SK-N-SH (cell line): ENCODE measurements around the gene RAD51B. TPM values are rescaled to one million over a fixed set of nuclear protein-coding genes. Genes with fewer than 3 reads are reported as not detected.
A peak's percentile ranks its signal among the peaks of the same experiment; 100 is the strongest.

ENCODE experiments used
- CTCF ChIA-PET: fragments of 300-600, 350-600 bp; formaldehyde crosslinking; extraction: SDS; loops from one replicate; lab custom pipeline; 2021; lab: Yijun Ruan, JAX
- POLR2A ChIA-PET: fragments of 350-600 bp; sonication (Branson Sonifier 250); formaldehyde crosslinking; extraction: SDS; loops from one replicate; lab custom pipeline; 2020; ENCODE audit warnings: antibody characterized with exemption, inconsistent platforms; lab: Yijun Ruan, JAX
- DNase-seq: peaks from one replicate; pipeline ENCODE4 v3.0.0; 2012
- H2AFZ ChIP-seq: fragments of 200-600 bp; sonication (generic); 2 replicates; pipeline ENCODE4 v1.8.1; 2016; ENCODE audit warnings: antibody characterized with exemption, mild to moderate bottlenecking, low read depth
- H3F3A ChIP-seq: fragments of 200-600 bp; sonication (generic); replicated peaks from 2 replicates; pipeline ENCODE3; 2016; ENCODE audit warnings: antibody characterized with exemption, mild to moderate bottlenecking; ENCODE audit not compliant: insufficient read depth
- H3K27ac ChIP-seq, 2 experiments: fragments of 200-500 bp in 1 of 2; fragments of 200-600 bp in 1 of 2; sonication (Bioruptor generic) in 1 of 2; sonication (generic), shearing (Covaris generic) in 1 of 2; 2 replicates each; pipeline versions ENCODE4 v1.5.1 to v1.6.1; 2014 to 2016; ENCODE audit warnings: low read depth in 2 of 2, inconsistent platforms in 1 of 2, low read length in 1 of 2, mild to moderate bottlenecking in 1 of 2, mixed read lengths in 1 of 2
- H3K27me3 ChIP-seq: fragments of 200-600 bp; sonication (generic), shearing (Covaris generic); 2 replicates; pipeline ENCODE4 v1.6.1; 2016; ENCODE audit warnings: mixed run types; ENCODE audit not compliant: insufficient read depth
- H3K36me3 ChIP-seq, 2 experiments: fragments of 200-500 bp in 1 of 2; fragments of 200-600 bp in 1 of 2; sonication (Bioruptor generic) in 1 of 2; sonication (generic) in 1 of 2; replicated peaks in 1 of 2; 2 replicates each; pipeline versions ENCODE3 to v1.5.1; 2014 to 2016; ENCODE audit warnings: low read length in 1 of 2, mild to moderate bottlenecking in 1 of 2; ENCODE audit not compliant: insufficient read depth in 2 of 2, control insufficient read depth in 1 of 2
- H3K4me1 ChIP-seq, 2 experiments: fragments of 200-500 bp in 1 of 2; fragments of 200-600 bp in 1 of 2; sonication (Bioruptor generic) in 1 of 2; sonication (generic), shearing (Covaris generic) in 1 of 2; 2 replicates each; pipeline versions ENCODE4 v1.5.1 to v1.6.1; 2014 to 2016; ENCODE audit warnings: low read depth in 1 of 2, low read length in 1 of 2, mixed run types in 1 of 2; ENCODE audit not compliant: insufficient read depth in 2 of 2, control insufficient read depth in 1 of 2
- H3K4me2 ChIP-seq: fragments of 200-600 bp; sonication (generic), shearing (Covaris generic); 2 replicates; pipeline ENCODE4 v1.6.1; 2017; ENCODE audit warnings: mixed run types
- H3K4me3 ChIP-seq, 2 experiments: fragments of 200-500 bp in 1 of 2; fragments of 200-600 bp in 1 of 2; sonication (Bioruptor generic) in 1 of 2; sonication (generic), shearing (Covaris generic) in 1 of 2; 2 replicates each; pipeline versions ENCODE4 v1.5.1 to v1.8.1; 2014 to 2016; ENCODE audit warnings: low read depth in 2 of 2, inconsistent platforms in 1 of 2, low read length in 1 of 2, mild to moderate bottlenecking in 1 of 2, mixed read lengths in 1 of 2, moderate library complexity in 1 of 2
- H3K79me2 ChIP-seq: fragments of 200-600 bp; sonication (generic); 2 replicates; pipeline ENCODE4 v1.8.1; 2017; ENCODE audit warnings: mild to moderate bottlenecking; ENCODE audit not compliant: insufficient read depth
- H3K9ac ChIP-seq: fragments of 200-600 bp; sonication (generic); 2 replicates; pipeline ENCODE4 v1.6.1; 2017; ENCODE audit warnings: mixed run types
- H3K9me2 ChIP-seq: fragments of 200-600 bp; sonication (generic); 2 replicates; pipeline ENCODE4 v1.6.1; 2017; ENCODE audit warnings: mixed run types
- H3K9me3 ChIP-seq: fragments of 200-600 bp; sonication (generic); 2 replicates; pipeline ENCODE4 v1.6.1; 2017; ENCODE audit warnings: mixed run types, mild to moderate bottlenecking, moderate library complexity
- H4K20me1 ChIP-seq: fragments of 200-600 bp; sonication (generic); 2 replicates; pipeline ENCODE4 v1.6.1; 2017; ENCODE audit warnings: mild to moderate bottlenecking, mixed run types; ENCODE audit not compliant: insufficient read depth
- EZH2phosphoT487 ChIP-seq: fragments of 200-600 bp; sonication (generic); IDR thresholded peaks from 2 replicates; pipeline ENCODE4 v1.6.1; 2017; ENCODE audit warnings: low read depth, mixed run types, mild to moderate bottlenecking, antibody characterized with exemption, moderate library complexity, borderline replicate concordance
- FOSL2 ChIP-seq: IDR thresholded peaks from 2 replicates; pipeline ENCODE4 v1.4.0; 2012; ENCODE audit warnings: low read depth, mild to moderate bottlenecking, moderate library complexity, borderline replicate concordance
- FOXJ3 ChIP-seq: sonication (generic); formaldehyde crosslinking; IDR thresholded peaks from 2 replicates; pipeline ENCODE4 v1.5.1; 2020; ENCODE audit warnings: mild to moderate bottlenecking, missing genetic modification reagents
- GABPA ChIP-seq: IDR thresholded peaks from 2 replicates; pipeline ENCODE4 v1.4.0; 2012; ENCODE audit warnings: low read depth, mild to moderate bottlenecking
- GATA2 ChIP-seq: sonication (generic); formaldehyde crosslinking; IDR thresholded peaks from 2 replicates; pipeline ENCODE4 v1.5.0; 2020; ENCODE audit warnings: mild to moderate bottlenecking, missing genetic modification reagents
- IRF3 ChIP-seq: fragments of 150-350 bp; IDR thresholded peaks from 2 replicates; pipeline ENCODE4 v1.6.1; 2016; ENCODE audit warnings: mild to moderate bottlenecking, low read depth, low read length
- JUND ChIP-seq: IDR thresholded peaks from 2 replicates; pipeline ENCODE4 v1.4.0; 2012
- MAX ChIP-seq: IDR thresholded peaks from 2 replicates; pipeline ENCODE4 v1.4.0; 2012; ENCODE audit warnings: low read depth
- MEF2A ChIP-seq: IDR thresholded peaks from 2 replicates; pipeline ENCODE4 v1.4.0; 2012; ENCODE audit warnings: low read depth, borderline replicate concordance
- MXI1 ChIP-seq: IDR thresholded peaks from 2 replicates; pipeline ENCODE4 v1.6.1; 2012; ENCODE audit warnings: mild to moderate bottlenecking, low read depth, low read length, improper control_type of control experiment
- NRF1 ChIP-seq: IDR thresholded peaks from 2 replicates; pipeline ENCODE4 v1.6.1; 2012; ENCODE audit warnings: low read depth, mild to moderate bottlenecking, low read length
- PBX3 ChIP-seq: IDR thresholded peaks from 2 replicates; pipeline ENCODE4; 2012
- POLR2AphosphoS5 ChIP-seq: IDR thresholded peaks from 2 replicates; pipeline ENCODE4 v1.6.1; 2012; ENCODE audit warnings: low read depth, low read length
- RAD21 ChIP-seq: IDR thresholded peaks from 2 replicates; pipeline ENCODE4 v1.6.1; 2012; ENCODE audit warnings: mild to moderate bottlenecking, low read length
- RCOR1 ChIP-seq: fragments of 150-350 bp; IDR thresholded peaks from 2 replicates; pipeline ENCODE4 v1.6.1; 2017; ENCODE audit warnings: antibody characterized with exemption, low read length
- REST ChIP-seq: IDR thresholded peaks from 2 replicates; pipeline ENCODE4 v1.6.1; 2012; ENCODE audit warnings: mild to moderate bottlenecking, low read depth, low read length, moderate library complexity
- RXRA ChIP-seq: IDR thresholded peaks from 2 replicates; pipeline ENCODE4 v1.4.0; 2012; ENCODE audit warnings: low read depth, mild to moderate bottlenecking, borderline replicate concordance
- SMC3 ChIP-seq: IDR thresholded peaks from 2 replicates; pipeline ENCODE4 v1.6.1; 2012; ENCODE audit warnings: low read depth, low read length, improper control_type of control experiment
- TCF12 ChIP-seq: IDR thresholded peaks from 2 replicates; pipeline ENCODE4 v1.4.0; 2012
- ZBTB33 ChIP-seq: IDR thresholded peaks from 2 replicates; pipeline ENCODE4 v1.4.0; 2012; ENCODE audit warnings: low read depth, borderline replicate concordance
- WGBS: methylation state at CpG from one replicate; pipeline ENCODE4 v1.1.6; 2017; ENCODE audit warnings: low lambda C conversion rate; 5-methylcytosine and 5-hydroxymethylcytosine counted together
- polyA plus RNA-seq, 3 experiments: library from polyadenylated mRNA; depleted of rRNA; stranded (reverse); fragments of >200 nt; gene quantifications; 2 replicates each; pipeline ENCODE4 v1.2.3, GENCODE V29; 2012

RAD51B gene
- polyA plus RNA-seq, 1 of the 3 experiments (the other 2 are of a cell fraction): 6.0 TPM

- TF ChIP-seq JUND: 0 out of 2 replicates have a peak, but pooled peaks have one; percentile 31
- no peak for TF ChIP-seq SMC3
- TF ChIP-seq POLR2AphosphoS5: no peak
- TF ChIP-seq GATA2 (CRISPR knock-in tag): no peak
- TF ChIP-seq RXRA: no peak
- no peak for TF ChIP-seq ZBTB33
- no peak for TF ChIP-seq MXI1
- TF ChIP-seq PBX3: peak; percentile 26; the same call in 1 of the 2 replicates
Observed at GRCh38 chr14:68577802-68578541, 758.4 kb downstream of the RAD51B start (continued).

- H3K4me2 ChIP-seq: no peak overlapping the region
- H3K36me3 ChIP-seq: no peaks in the 10 kb centered on the region
- TF ChIP-seq RCOR1: no peak
- TF ChIP-seq GABPA: no peak
- no peak for TF ChIP-seq MEF2A
- TF ChIP-seq IRF3: no peak
- TF ChIP-seq TCF12: no peak
- TF ChIP-seq EZH2phosphoT487: no peak
- TF ChIP-seq RXRA: no peak
- no peak for TF ChIP-seq MXI1
- no peak for TF ChIP-seq FOSL2
- no peak for TF ChIP-seq REST
- TF ChIP-seq MAX: no peak
- no peak for TF ChIP-seq RAD21
- TF ChIP-seq GATA2 (CRISPR knock-in tag): no peak
- no peak for TF ChIP-seq NRF1
- TF ChIP-seq POLR2AphosphoS5: no peak
- no peak for TF ChIP-seq FOXJ3
- no peaks in the 10 kb centered on the region for H3K79me2 ChIP-seq
- peaks cover 0 to 38% of the 10 kb centered on the region in 2 experiments; a peak in 3 of 4 replicates for H3K4me1 ChIP-seq
- no peaks in the 10 kb centered on the region for H3K9me2 ChIP-seq
- H3K4me3 ChIP-seq: no peak overlapping the region
- no peak for DNase-seq
- H3K9ac ChIP-seq: no peak overlapping the region
- H3K27me3 ChIP-seq: no peaks in the 10 kb centered on the region
- peaks cover 15% of the 10 kb centered on the region for H3F3A ChIP-seq
- no peaks in the 10 kb centered on the region for H4K20me1 ChIP-seq
- H2AFZ ChIP-seq: no peak overlapping the region
- no peak overlapping the region; a peak in 1 of 4 replicates for H3K27ac ChIP-seq
- ChIA-PET POLR2A (no interaction called here), CTCF (interaction anchor here (1.0 to 1.3 kb wide), 2 partner anchors 11 to 52 kb away, joined by 3 read pairs; no protein-coding TSS in a partner anchor)
- no peaks in the 10 kb centered on the region for H3K9me3 ChIP-seq
- WGBS: 78% methylated on average over 2 of the region's 2 CpGs
Observed at GRCh38 chr14:68578597-68578996, 759.0 kb downstream of the RAD51B start.
